IMR-90 (cell line): ENCODE measurements around the gene AARSD1.
"Not testable (repeated sequence)": the region's sequence is repeated elsewhere in the genome, so short reads cannot be mapped to it uniquely, and the experiment has no call there.

Experiments
- CHD1 ChIP-seq: IDR thresholded peaks from 2 replicates; pipeline ENCODE4 v1.6.1; 2012; ENCODE audit warnings: low read depth, low read length, improper control_type of control experiment
- CTCF ChIP-seq: conservative IDR thresholded peaks from 2 replicates; pipeline ENCODE4 v1.5.1; 2012; ENCODE audit warnings: mild to moderate bottlenecking, low read depth, low read length, improper control_type of control experiment
- ELK1 ChIP-seq: fragments of 150-350 bp; IDR thresholded peaks from 2 replicates; pipeline ENCODE4 v1.6.1; 2016; ENCODE audit warnings: low read depth, mild to moderate bottlenecking, low read length, moderate library complexity, borderline replicate concordance
- FOS ChIP-seq: fragments of 150-350 bp; IDR thresholded peaks from 2 replicates; pipeline ENCODE4 v1.6.1; 2016; ENCODE audit warnings: low read depth, low read length
- MAFK ChIP-seq: IDR thresholded peaks from 2 replicates; pipeline ENCODE4 v1.6.1; 2012; ENCODE audit warnings: low read depth, low read length, improper control_type of control experiment
- MXI1 ChIP-seq: IDR thresholded peaks from 2 replicates; pipeline ENCODE4 v1.6.1; 2012; ENCODE audit warnings: low read depth, mild to moderate bottlenecking, low read length, moderate library complexity, borderline replicate concordance
- NFE2L2 ChIP-seq: fragments of 150-350 bp; IDR thresholded peaks from 2 replicates; pipeline ENCODE4 v1.6.1; 2016; ENCODE audit warnings: low read depth, mild to moderate bottlenecking, low read length
- POLR2A ChIP-seq: IDR thresholded peaks from 2 replicates; pipeline ENCODE4 v1.6.1; 2012; ENCODE audit warnings: mild to moderate bottlenecking, low read depth, low read length
- RAD21 ChIP-seq: IDR thresholded peaks from 2 replicates; pipeline ENCODE4 v1.6.1; 2012; ENCODE audit warnings: low read length, improper control_type of control experiment
- RCOR1 ChIP-seq: IDR thresholded peaks from 2 replicates; pipeline ENCODE4 v1.6.1; 2012; ENCODE audit warnings: mild to moderate bottlenecking, low read length, improper control_type of control experiment; ENCODE audit not compliant: insufficient replicate concordance
- RFX5 ChIP-seq: IDR thresholded peaks from 2 replicates; pipeline ENCODE4 v1.8.0; 2012; ENCODE audit warnings: low read depth, mild to moderate bottlenecking, low read length, moderate library complexity
- SMC3 ChIP-seq: fragments of 150-350 bp; IDR thresholded peaks from 2 replicates; pipeline ENCODE4 v1.6.1; 2016; ENCODE audit warnings: low read depth, mild to moderate bottlenecking, antibody characterized with exemption, low read length, moderate library complexity
- USF2 ChIP-seq: fragments of 150-350 bp; IDR thresholded peaks from 2 replicates; pipeline ENCODE4 v1.6.1; 2017; ENCODE audit warnings: mild to moderate bottlenecking, antibody characterized with exemption, low read length, low read depth

- TF ChIP-seq CTCF, MXI1, RCOR1, POLR2A, CHD1, USF2, ELK1, MAFK, RAD21, NFE2L2, SMC3, FOS, RFX5: not testable (repeated sequence)
These were observed 29.7 kb upstream of the AARSD1 start for GRCh38 chr17:42993913-42994312.
